GM21717 (cell line): ENCODE results near the gene HSPA12A.
"Not testable (repeated sequence)": the region's sequence is repeated elsewhere in the genome, so short reads cannot be mapped to it uniquely, and the experiment has no call there.

ENCODE experiments used
- ATAC-seq: cut with Tn5 transposase; IDR thresholded peaks from one replicate; pipeline ENCODE4 v1.9.1; 2021; ENCODE audit warnings: mild to moderate bottlenecking, moderate library complexity; ENCODE audit not compliant: unreplicated experiment

The HSPA12A gene

DNA sequence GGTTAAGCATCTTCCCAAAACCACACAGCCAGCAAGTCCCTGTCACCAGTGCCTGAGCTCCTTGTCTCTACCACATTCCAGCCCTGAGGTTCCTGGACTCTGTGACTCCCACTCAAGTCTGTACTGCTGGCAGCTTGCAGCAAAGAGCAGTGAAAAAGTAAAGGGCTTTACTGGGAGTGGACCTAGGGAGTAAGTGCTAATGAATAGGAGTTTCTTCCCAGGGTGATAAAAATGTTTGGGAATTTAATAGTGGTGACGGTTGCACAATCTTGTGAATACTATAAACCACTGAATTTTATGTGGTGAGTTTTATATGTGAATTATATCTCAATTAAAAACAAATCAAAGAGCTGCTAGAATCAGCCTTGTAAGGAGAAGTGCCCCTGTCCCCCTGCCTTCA lies 22.6 kb downstream of the HSPA12A start:
- ATAC-seq, result no peak

DNA sequence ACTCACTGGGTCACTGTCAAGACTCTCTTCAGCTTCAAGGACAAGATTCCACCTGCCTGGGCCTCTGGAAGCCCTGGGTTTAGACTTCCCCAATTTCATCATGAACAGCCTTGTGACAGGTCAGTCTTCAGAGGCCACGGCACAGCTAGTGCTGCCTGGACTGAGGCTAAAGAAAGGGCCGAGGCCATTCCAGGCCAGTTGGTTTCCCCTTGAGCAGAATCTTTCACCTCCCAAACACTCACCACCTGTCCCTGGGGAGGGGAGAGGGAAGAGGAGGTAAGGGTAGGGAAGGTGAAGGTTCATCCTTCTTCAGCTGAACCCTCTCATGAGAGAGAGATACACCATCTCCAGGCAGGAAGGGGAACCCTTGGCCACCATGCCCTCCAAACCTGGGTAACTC lies 24.3 kb downstream of the HSPA12A start:
- ATAC-seq, result no peak

DNA sequence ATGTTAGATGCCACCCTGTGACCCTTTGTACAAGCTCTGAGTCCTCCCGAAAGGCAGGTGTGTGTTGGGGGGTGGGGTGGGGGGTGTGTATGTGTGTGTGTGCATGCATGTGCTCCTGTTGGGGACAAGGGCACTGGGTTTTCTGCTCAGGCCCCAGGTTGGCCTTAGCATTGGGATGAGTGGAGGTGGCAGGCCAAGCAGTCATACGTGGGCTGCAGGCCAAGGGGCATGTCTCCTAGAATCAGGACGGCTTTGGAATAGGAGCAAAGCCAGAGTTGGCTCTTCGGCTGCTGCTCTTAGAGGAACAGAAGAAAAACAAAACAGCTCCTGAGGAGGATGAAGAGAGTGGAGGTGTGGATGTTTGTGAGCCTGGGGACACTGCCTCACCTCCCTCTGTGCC lies 26.0 kb downstream of the HSPA12A start:
- ATAC-seq, result no peak

DNA sequence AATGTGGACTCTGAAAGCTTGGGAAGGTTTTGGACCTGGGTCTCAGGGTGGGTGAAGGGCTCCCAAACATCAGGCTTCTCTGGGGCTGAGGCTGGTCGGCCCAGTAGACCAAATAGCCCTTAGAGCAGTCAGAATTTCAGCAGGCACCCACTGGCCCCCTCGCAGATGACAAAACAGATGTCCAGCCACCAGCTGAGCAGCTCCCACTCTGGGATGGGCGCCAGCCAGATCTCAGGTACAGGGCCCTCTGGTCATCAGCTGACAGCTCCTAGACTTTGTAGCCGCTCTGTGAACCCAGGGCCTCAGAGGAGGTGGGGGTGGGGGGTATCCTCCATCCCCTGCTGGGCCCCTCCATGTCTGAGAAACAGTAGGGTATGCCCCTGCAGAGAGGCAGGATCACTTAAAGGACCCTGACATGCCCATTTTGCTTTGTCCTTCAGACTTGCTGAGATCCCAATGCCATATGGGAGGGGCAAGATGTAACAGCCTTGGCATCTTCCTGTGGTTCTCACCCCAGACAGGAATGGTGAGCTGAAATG lies 26.5 kb downstream of the HSPA12A start:
- ATAC-seq, result no peak

DNA sequence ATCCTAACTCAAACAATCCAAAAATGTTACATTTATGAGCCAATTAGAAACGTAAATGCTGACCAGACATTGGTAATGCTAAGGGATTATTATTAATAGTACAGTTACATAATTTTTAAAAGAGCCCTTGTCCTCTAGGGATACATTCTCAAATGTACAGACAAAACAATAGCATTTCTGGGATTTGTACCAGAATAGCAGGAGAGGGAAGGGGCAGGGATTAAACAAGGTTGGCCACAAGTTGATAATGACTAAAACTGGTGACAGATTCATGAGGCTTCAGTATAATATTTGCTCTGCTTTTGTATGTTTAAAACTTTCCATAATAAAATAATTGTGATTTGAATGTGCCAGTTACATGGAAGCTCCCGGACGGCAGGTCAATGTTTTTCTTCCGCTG lies 27.0 kb downstream of the HSPA12A start:
- ATAC-seq, result no peak

DNA sequence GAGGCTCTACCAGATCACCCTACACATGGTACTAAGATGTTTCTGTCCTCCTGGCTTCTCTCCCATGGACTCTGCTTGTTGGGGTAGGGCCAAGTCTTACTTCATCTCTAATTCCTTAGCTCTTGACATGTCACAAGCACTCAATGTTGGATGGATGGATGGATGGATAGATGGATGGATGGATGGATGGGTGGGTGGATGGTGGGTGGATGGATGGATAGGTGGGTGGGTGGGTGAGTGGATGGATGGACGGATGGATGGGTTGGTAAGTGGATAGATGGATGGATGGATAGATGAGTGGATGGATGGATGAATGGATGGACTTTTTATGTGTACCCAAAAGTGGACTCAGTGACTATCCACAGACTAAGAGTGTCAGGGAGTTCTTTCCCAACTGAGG lies 28.5 kb downstream of the HSPA12A start:
- ATAC-seq, result no peak

DNA sequence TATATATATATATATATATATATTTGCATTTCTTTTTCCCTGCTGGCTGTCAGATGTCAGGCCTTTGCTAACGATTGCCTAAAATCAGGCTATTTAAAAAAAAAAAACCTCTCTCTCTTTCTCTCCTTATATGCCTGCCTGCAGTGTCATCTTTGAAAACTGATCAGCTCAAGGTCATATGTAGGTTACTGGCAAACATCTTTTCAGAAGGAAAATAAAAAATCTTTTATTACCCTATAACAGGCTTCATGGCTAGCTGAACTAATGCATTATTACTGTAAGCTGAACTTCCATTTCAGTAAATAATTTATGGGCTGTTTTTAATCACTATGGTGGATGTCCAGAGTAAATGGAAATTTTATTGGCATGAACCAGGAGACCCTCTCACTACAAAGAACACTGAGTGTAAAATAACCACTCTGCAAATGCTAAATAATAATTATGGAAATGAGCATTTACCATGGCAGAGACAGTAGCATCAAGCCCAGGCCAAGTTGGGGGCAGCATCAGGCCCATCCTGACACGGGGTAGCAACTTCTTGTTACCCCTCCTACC lies 29.3 kb downstream of the HSPA12A start:
- no peak for ATAC-seq

DNA sequence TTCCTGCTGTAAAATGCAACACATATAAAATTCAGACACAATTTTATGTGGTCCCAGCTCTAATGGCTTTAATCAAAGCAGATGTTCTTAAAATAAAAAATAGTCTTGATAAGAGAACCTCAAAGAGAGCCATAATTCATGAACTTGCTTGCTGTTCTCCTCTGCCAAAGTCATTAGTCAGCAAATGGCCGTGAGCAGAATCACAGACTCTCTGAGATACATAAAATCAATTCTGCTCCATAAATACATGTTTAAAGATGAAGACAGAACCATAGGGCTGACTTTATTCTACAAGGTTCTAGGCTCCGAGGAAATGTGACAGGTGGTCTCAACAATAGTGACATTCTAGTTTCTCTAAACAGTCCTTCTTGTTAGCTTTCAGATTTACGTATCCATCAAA lies 29.8 kb downstream of the HSPA12A start:
- no peak for ATAC-seq

DNA sequence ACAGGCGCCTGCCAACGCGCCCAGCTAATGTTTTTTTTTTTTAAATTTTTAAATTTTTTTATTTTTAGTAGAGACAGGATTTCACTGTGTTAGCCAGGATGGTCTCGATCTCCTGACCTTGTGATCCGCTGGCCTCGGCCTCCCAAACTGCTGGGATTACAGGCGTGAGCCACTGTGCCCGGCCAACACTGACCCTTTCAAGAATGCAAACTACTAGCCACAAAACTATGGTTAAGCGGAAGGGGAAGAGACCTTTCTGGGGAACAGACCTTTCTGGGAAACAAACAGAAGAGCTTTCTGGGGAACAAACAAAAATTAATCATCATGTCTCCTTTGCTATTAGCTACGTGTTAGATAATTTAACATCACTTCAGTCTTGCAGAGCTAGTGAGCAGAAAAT lies 30.6 kb downstream of the HSPA12A start:
- not testable (repeated sequence) for ATAC-seq

DNA sequence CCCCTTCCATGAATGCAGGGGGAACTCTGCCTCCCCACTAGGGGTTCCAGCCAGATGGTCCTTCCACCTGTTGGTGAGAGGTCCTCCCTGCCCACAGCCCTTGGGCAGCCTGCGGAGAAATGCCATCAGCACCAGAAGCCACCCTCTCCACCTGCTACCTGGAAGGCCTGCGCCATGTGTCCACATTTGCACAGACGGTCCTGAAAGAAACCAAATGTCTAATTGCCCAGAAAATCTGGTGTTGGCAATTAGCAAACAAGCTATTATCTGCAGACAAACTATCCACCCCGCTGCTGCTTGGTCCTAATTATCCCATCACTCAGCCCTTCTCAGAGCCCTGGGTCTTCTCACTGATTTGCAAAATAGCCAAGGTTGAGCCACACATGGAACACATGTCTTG lies 32.3 kb downstream of the HSPA12A start:
- ATAC-seq, result no peak

DNA sequence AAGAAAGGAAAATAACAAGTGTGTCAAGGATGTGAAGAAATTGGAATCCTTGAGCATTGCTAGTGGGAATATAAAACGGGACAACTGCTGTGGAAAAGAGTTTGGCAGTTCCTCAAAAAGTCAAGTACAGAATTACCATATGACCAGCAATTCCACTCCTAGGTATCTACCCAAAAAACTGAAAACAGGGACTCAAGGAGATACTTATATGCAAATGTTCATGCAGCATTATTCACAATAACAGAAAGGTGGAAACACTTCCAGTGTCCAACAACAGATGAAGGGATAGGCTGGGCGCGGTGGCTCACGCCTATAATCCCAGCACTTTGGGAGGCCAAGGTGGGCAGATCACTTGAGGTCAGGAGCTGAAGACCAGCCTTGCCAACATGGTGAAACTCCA lies 33.5 kb downstream of the HSPA12A start:
- ATAC-seq, result no peak

DNA sequence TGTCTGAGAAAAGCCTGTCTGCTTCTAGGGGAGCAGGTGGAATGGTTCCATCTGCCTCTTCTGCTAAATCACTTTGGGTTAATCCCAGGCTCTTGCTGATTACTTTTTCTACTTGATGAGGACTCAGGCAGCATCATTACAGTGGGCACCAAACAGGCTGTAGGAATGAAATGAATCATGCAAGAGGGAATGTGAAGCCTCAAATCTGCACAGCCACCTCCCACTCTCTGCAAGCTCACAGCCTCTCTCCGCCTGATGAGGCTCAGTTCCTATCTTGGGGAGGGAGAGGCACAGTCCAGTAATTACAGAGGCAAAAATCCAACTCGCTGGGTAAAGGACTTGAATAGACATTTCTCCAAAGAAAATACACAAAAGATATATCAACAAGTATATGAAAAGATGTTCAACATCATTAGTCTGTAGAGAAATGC lies 34.0 kb downstream of the HSPA12A start:
- ATAC-seq, result no peak

DNA sequence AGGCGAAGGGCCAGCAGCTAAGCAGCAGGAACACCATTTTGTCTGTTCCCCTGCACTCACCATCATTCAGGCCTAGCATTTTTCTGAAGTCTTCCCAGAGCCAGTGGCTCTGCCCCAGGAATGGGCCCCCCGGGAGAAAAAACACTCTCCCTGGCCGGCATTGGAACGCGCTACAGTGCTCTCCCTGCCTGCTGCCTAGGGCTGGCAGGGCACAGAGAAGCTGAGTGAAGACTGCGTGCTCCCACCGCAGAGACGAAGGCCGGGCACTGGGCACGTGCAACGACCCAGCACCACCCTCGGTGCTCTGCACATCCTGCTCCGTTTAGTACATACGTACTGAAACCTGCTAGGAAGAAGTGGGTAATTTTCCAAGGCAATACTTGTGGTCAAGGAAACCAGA lies 34.4 kb downstream of the HSPA12A start:
- ATAC-seq, result no peak

DNA sequence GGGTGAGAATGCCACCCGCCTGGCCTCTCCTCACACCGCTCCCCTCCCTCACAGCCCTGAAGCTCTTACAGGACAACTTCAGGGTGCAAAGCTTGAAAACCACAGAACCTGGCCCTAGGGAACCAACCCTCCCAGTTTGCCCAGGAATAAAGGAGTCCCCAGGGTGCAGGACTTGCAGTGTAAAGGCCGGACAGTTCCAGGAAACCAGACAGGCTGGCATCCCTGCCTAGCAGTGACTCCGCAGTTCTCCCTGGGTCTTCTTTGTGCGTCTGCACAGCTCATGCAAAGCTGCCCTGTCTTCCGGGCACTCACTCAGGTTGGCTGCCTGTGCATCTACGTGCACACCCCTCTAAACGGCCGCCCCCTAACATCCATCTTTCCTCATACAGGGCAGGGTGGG lies 36.1 kb downstream of the HSPA12A start:
- no peak for ATAC-seq

DNA sequence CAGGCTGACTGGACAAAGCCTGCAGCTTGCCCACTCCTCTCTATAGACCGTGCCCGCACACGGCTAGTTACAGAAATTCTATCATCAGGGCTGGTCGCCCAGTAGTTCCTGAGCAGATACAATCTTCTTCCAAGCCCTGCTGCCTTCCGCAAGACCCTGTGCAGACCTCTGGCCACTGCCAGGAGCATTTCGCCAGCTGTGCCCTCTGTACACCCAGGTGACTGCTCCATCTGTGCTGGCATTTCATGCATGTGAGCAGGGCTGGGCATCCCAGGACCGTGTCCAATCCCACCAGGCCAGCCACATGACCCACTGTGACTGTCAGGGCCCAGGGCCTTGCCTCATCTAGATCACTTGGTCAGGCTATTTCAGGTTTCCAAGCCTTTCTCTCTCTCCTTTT lies 36.9 kb downstream of the HSPA12A start:
- no peak for ATAC-seq

DNA sequence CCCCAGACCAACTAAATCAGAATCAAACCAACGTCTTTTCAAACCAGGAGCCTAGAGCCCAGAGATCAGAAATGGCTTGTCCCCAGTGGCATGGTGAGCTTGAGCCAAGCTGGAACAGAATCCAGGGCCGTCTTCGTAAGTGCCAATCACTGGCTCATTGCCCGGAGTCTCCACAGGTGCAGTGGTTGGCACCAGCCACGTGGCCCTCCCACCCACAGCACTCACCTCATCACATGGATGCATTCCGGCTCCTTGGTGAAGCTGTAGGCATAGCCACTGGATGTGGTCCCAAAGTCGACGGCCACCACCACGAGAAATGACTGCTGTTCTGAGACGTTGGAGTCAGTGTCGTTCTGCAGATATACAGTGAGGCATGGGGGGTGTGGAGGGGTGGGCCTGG lies 37.4 kb downstream of the HSPA12A start:
- ATAC-seq, result no peak

DNA sequence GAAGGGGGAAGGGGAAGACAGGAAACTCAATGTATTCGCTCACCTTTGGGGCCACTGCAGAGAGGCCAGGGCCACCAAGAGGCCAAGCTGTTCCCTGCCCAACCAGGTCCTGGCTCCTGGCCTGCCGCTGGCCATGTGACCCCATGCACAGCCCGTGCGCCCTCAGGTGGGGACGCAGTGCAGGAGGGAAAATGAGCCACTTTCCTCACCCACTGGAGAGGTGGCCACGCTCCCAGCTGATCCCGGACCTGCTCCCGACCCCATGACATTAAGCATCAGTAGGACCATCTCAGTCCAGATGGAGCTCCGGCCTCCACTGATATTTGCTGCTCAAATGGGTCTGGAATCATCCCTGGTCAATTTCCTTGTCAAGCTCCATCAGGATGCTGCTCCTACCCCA lies 40.2 kb downstream of the HSPA12A start:
- ATAC-seq, result no peak

DNA sequence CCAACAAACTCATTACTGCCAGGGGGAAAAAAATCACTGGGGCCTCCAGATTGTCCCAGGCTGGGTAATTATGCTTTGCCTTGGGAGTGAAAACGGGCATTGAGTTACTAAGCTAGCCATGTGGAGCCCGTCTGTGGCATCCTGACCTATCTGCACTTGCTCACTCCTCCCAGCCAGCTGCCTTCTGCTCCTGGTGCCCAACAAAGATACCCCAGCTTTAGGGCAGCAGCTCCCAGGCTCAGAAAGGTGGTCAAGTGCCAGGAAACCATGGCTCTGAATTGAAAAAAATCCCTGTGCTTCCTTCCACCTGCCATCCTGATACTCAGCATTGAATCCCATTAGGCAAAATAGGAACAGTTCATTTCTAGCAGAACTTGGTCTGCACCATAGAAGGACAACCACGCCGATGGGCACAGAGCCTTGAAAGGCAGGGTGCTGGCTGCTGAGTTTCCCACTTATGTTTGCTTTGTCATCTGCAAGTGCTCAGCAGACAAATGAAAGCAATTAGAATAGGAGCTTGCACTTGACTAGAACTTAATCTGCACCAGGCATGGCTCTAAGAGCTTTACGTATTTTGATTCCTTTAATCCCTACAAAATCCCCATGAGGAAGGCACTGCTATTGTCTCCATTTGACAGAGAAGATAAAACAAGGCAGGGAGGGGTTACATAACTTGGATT lies 42.8 kb downstream of the HSPA12A start:
- no peak for ATAC-seq

DNA sequence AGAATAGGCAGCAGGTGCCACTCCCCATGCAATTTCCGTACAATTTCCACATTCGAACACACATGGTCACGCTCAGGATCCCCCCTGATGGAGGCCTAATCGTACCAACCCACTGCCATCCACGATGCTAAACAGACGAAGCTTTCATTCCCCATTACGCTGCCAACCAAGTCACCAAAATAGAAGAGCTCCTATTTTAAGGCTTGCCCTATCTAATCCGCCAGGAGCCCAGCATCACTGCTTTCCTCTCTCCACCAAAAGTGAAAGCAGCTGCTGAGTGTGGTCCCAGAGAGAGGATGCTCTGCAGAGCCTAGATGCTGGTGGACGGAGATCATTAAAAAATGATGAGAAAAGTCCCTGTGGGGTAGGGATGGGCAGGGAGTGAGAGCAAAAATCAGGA lies 43.3 kb downstream of the HSPA12A start:
- ATAC-seq, result no peak

DNA sequence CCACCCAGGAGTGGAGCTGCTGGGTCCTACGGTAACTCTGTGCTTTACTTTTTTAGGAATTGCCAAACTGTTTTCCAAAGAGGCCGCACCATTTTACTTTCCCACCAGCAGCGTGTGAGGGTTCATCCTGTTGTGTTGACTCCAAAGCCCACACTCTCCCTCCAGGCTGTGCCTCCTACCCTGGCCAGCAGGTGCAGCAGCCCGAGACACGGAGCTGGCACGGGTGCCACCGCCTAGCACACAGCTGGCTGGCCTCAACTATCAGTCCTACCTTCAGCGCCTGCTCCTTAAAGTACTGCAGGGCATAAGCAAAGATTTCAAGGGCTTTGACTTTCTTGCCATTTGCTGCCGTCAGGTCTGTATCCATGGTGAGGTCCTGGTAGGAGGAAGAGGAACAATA lies 44.0 kb downstream of the HSPA12A start:
- ATAC-seq, result no peak

DNA sequence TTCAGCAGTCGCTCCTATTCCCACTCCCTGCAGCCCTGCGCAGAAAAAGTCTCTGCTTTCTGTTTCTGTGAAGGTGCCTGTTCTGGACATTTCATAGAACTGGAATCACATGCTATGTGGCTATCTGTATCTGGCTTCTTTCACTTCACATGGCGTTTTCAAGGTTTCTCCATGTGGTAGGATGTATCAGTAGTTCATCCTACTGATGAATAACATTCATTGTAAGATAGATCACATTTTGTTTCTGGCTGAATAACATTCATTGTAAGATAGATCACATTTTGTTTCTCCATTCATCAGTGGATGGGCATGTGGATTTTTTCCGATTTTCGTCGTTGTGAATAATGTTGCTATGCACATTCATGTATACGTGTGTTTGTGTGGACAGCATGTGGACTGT lies 44.5 kb downstream of the HSPA12A start:
- no peak for ATAC-seq

DNA sequence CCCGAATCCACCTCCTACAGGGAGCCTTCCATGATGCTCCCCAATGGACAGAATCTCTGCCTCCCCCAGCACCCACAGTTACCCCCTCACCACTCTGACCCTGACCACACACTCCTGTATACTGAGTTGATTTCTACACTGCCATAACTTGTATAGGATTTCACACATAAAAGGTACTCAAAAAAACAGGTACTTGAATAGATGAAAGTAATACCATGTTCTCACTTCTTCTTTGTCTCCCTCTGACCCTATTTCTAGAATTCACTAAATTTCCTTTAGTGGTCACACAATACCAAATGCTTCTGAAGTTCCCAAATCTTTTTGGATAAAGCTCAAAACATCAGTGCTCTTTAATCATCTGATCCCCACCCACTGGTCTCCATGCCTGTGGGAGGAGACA lies 45.4 kb downstream of the HSPA12A start:
- no peak for ATAC-seq

DNA sequence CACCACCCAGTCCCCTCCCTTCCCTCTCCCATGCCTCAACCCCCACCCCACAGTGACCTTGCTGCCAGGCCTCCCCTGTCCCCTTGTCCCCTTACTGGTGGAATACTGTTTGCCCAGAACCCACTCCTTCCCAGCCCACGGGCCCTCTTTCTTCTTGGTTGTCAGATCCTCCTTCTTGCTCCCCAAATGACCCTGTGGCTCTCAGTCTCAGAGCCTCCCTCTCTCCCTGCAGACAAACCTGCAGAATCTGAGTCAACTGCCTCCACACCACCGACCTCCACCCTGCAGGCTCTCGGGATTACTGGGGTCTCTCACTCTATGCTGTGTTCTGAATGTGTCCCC lies 47.5 kb downstream of the HSPA12A start:
- ATAC-seq, result no peak
